WTC11 (cell line): ENCODE measurements around the gene NCKAP5. TPM values are rescaled to one million over a fixed set of nuclear protein-coding genes. Genes with fewer than 3 reads are reported as not detected.
"Not testable (repeated sequence)": the region's sequence is repeated elsewhere in the genome, so short reads cannot be mapped to it uniquely, and the experiment has no call there.

Experiments
- ATAC-seq: fragments of 200-7000 bp; cut with Tn5 transposase; 2 replicates; pipeline ENCODE4 v1.10.0; 2021; ENCODE audit warnings: mild to moderate bottlenecking, moderate library complexity
- CTCF ChIA-PET: fragments of 300-600 bp; sonication (Branson Sonifier 250); formaldehyde crosslinking; loops from one replicate; lab custom pipeline; 2021; ENCODE audit warnings: antibody characterized with exemption; lab: Charles Lee
- POLR2A ChIA-PET: fragments of 350-600 bp; sonication (Branson Sonifier 250); formaldehyde crosslinking; loops from one replicate; lab custom pipeline; 2021; ENCODE audit warnings: antibody characterized with exemption; lab: Charles Lee
- DNase-seq: peaks from one replicate; pipeline ENCODE4 v3.0.0; 2021; ENCODE audit warnings: low spot score
- H3K27ac Mint-ChIP-seq: 2 replicates; pipeline ENCODE4 v1.8.0; 2021; ENCODE audit warnings: mixed read lengths
- H3K27me3 Mint-ChIP-seq: 2 replicates; pipeline ENCODE4 v1.8.0; 2021; ENCODE audit warnings: low read depth, mild to moderate bottlenecking, moderate library complexity, mixed read lengths
- H3K36me3 Mint-ChIP-seq: 2 replicates; pipeline ENCODE4 v1.8.0; 2021; ENCODE audit warnings: mixed read lengths
- H3K4me1 Mint-ChIP-seq: 2 replicates; pipeline ENCODE4 v1.8.0; 2022; ENCODE audit warnings: mixed read lengths
- H3K4me3 Mint-ChIP-seq: 2 replicates; pipeline ENCODE4 v1.8.0; 2021; ENCODE audit warnings: mild to moderate bottlenecking, moderate library complexity, mixed read lengths
- H3K9me3 Mint-ChIP-seq: 2 replicates; pipeline ENCODE4 v1.8.0; 2021; ENCODE audit warnings: mixed read lengths
- ESRRA ChIP-seq: sonication (generic); formaldehyde crosslinking; IDR thresholded peaks from 2 replicates; pipeline ENCODE4 v1.8.1; 2022; ENCODE audit warnings: mild to moderate bottlenecking, missing genetic modification reagents, borderline replicate concordance
- FOXP1 ChIP-seq: sonication (generic); formaldehyde crosslinking; IDR thresholded peaks from 2 replicates; pipeline ENCODE4 v1.8.0; 2022; ENCODE audit warnings: missing genetic modification reagents, mild to moderate bottlenecking, moderate library complexity, borderline replicate concordance
- GABPB1 ChIP-seq: sonication (generic); formaldehyde crosslinking; IDR thresholded peaks from 2 replicates; pipeline ENCODE4 v1.8.1; 2023; ENCODE audit warnings: mild to moderate bottlenecking, missing genetic modification reagents
- NR1H2 ChIP-seq: sonication (generic); formaldehyde crosslinking; IDR thresholded peaks from 2 replicates; pipeline ENCODE4 v1.9.0; 2021; ENCODE audit warnings: mild to moderate bottlenecking, moderate library complexity, missing genetic modification reagents
- PRRX2 ChIP-seq: fragments of 250-450 bp; sonication (Bioruptor Pico); IDR thresholded peaks from 2 replicates; pipeline ENCODE4 v1.8.0; 2021; ENCODE audit warnings: mild to moderate bottlenecking
- SP1 ChIP-seq: sonication (generic); formaldehyde crosslinking; conservative IDR thresholded peaks from 2 replicates; pipeline ENCODE4 v1.8.1; 2022; ENCODE audit warnings: missing genetic modification reagents
- ZBTB21 ChIP-seq: sonication (generic); formaldehyde crosslinking; IDR thresholded peaks from 2 replicates; pipeline ENCODE4 v1.8.1; 2023; ENCODE audit warnings: mild to moderate bottlenecking, missing genetic modification reagents, borderline replicate concordance
- ZNF121 ChIP-seq: sonication (generic); formaldehyde crosslinking; IDR thresholded peaks from 2 replicates; pipeline ENCODE4 v1.8.0; 2023; ENCODE audit warnings: missing genetic modification reagents
- ZNF416 ChIP-seq: fragments of 250-450 bp; sonication (Bioruptor Pico); IDR thresholded peaks from 2 replicates; pipeline ENCODE4 v1.9.0; 2021; ENCODE audit warnings: mild to moderate bottlenecking, inconsistent platforms
- ZNF423 ChIP-seq: fragments of 250-450 bp; sonication (Bioruptor Pico); IDR thresholded peaks from 2 replicates; pipeline ENCODE4 v2.1.2; 2022; ENCODE audit warnings: mild to moderate bottlenecking, moderate library complexity
- total RNA-seq: library from RNA; stranded (reverse); gene quantifications from 3 replicates; pipeline ENCODE4 v1.2.3, GENCODE V29; 2021
- TF ChIP-seq, protein P1 (sequence below): sonication (generic); formaldehyde crosslinking; IDR thresholded peaks from 2 replicates; pipeline ENCODE4 v1.8.0; 2023; ENCODE audit warnings: mild to moderate bottlenecking, missing genetic modification reagents
- TF ChIP-seq, protein P2 (sequence below): sonication (generic); formaldehyde crosslinking; IDR thresholded peaks from 2 replicates; pipeline ENCODE4 v1.8.1; 2022; ENCODE audit warnings: low read depth, missing genetic modification reagents, borderline replicate concordance
- TF ChIP-seq, protein P3 (sequence below): sonication (generic); formaldehyde crosslinking; IDR thresholded peaks from 2 replicates; pipeline ENCODE4 v1.8.1; 2023; ENCODE audit warnings: mild to moderate bottlenecking, moderate library complexity, missing genetic modification reagents
- TF ChIP-seq, protein P4 (sequence below): sonication (generic); formaldehyde crosslinking; IDR thresholded peaks from 2 replicates; pipeline ENCODE4 v1.8.1; 2023; ENCODE audit warnings: mild to moderate bottlenecking, missing genetic modification reagents
- TF ChIP-seq, protein P5 (sequence below): sonication (generic); formaldehyde crosslinking; IDR thresholded peaks from 2 replicates; pipeline ENCODE4 v1.8.0; 2022; ENCODE audit warnings: missing genetic modification reagents

Gene NCKAP5
- total RNA-seq, 1 experiment from 2014 or later, result 0.55 TPM

DNA sequence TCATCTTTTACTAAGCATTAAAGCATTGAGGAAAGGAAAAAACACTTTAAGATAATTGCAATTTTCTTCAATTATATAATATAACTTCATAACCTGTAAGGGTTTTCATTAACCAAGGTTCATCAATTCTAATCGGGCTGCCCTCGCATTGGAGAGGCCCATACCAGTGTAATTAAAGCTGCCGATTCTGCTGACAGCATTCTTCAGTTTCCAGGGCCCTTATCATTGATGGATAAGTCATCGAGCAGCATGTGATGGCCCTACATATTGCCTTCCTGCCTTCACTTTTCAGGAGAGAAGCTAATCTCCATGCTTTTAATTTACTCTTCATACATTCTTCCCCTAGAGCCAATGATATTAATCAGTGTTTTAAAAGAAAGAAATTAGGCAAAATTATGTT lies 92.0 kb downstream of the NCKAP5 start:
- no peak overlapping the region for H3K27ac Mint-ChIP-seq

DNA sequence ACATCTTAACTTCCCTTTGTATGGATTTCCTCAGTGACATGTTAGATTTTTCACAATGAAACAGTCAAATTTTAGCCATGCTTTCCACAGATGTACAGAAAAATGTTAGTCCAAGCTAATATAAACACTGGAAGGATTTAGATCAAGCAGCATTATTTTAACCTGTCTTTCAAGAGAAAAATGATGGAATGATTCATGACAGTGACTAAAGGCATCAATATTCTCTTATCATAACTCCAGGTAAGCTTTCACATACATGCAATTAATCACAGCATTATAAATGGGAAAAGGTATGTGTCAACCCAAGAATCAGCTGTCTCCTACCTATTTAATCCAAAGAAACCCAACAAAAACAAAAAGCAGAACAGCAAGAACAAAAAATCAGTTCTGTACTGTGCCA lies 92.7 kb downstream of the NCKAP5 start:
- CTCF ChIA-PET, result no interaction called here

More for the DNA sequence above, 92.0 kb downstream of the NCKAP5 start:
- H3K4me1 Mint-ChIP-seq, result peaks cover 14% of the 10 kb centered on the region
- H3K27me3 Mint-ChIP-seq, result no peaks in the 10 kb centered on the region
- CTCF ChIA-PET, result no interaction called here
- POLR2A ChIA-PET, result no interaction called here
- H3K4me3 Mint-ChIP-seq, result no peak overlapping the region
- TF ChIP-seq ZNF121 (CRISPR knock-in tag) (no peak), PRRX2 (no peak), FOXP1 (CRISPR knock-in tag) (no peak), SP1 (CRISPR knock-in tag) (no peak), ZBTB21 (CRISPR knock-in tag) (no peak), GABPB1 (CRISPR knock-in tag) (no peak)
- TF ChIP-seq, protein P1, sequence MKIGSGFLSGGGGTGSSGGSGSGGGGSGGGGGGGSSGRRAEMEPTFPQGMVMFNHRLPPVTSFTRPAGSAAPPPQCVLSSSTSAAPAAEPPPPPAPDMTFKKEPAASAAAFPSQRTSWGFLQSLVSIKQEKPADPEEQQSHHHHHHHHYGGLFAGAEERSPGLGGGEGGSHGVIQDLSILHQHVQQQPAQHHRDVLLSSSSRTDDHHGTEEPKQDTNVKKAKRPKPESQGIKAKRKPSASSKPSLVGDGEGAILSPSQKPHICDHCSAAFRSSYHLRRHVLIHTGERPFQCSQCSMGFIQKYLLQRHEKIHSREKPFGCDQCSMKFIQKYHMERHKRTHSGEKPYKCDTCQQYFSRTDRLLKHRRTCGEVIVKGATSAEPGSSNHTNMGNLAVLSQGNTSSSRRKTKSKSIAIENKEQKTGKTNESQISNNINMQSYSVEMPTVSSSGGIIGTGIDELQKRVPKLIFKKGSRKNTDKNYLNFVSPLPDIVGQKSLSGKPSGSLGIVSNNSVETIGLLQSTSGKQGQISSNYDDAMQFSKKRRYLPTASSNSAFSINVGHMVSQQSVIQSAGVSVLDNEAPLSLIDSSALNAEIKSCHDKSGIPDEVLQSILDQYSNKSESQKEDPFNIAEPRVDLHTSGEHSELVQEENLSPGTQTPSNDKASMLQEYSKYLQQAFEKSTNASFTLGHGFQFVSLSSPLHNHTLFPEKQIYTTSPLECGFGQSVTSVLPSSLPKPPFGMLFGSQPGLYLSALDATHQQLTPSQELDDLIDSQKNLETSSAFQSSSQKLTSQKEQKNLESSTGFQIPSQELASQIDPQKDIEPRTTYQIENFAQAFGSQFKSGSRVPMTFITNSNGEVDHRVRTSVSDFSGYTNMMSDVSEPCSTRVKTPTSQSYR (CRISPR knock-in tag), result no peak
- TF ChIP-seq, protein P2, sequence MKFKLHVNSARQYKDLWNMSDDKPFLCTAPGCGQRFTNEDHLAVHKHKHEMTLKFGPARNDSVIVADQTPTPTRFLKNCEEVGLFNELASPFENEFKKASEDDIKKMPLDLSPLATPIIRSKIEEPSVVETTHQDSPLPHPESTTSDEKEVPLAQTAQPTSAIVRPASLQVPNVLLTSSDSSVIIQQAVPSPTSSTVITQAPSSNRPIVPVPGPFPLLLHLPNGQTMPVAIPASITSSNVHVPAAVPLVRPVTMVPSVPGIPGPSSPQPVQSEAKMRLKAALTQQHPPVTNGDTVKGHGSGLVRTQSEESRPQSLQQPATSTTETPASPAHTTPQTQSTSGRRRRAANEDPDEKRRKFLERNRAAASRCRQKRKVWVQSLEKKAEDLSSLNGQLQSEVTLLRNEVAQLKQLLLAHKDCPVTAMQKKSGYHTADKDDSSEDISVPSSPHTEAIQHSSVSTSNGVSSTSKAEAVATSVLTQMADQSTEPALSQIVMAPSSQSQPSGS, result no peak
- TF ChIP-seq, all 79 proteins: peak for 0
- no peak for DNase-seq
- no peak for ATAC-seq
- Mint-ChIP-seq H3K36me3 (no peaks in the 10 kb centered on the region), H3K9me3 (peaks cover 5% of the 10 kb centered on the region; the same call in 1 of the 2 replicates)

DNA sequence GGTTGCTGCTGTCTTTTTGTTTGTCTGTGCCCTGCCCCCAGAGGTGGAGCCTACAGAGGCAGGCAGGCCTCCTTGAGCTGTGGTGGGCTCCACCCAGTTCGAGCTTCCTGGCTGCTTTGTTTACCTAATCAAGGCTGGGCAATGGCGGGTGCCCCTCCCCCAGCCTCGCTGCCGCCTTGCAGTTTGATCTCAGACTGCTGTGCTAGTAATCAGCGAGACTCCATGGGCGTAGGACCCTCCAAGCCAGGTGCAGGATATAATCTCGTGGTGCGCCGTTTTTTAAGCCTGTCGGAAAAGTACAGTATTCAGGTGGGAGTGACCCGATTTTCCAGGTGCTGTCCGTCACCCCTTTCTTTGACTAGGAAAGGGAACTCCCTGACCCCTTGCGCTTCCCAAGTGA lies 97.8 kb downstream of the NCKAP5 start:
- H3K4me1 Mint-ChIP-seq, result peaks cover 24% of the 10 kb centered on the region
- POLR2A ChIA-PET, CTCF ChIA-PET, ATAC-seq, H3K27me3 Mint-ChIP-seq, H3K36me3 Mint-ChIP-seq, H3K9me3 Mint-ChIP-seq, H3K27ac Mint-ChIP-seq: not testable (repeated sequence)
- peak overlapping the region; percentile 53 for H3K4me3 Mint-ChIP-seq
- DNase-seq, result peak; percentile 32

More for the DNA sequence above, 92.7 kb downstream of the NCKAP5 start:
- Mint-ChIP-seq H3K4me3 (no peak overlapping the region), H3K9me3 (peaks cover 5% of the 10 kb centered on the region; the same call in 1 of the 2 replicates), H3K27ac (no peak overlapping the region), H3K36me3 (no peaks in the 10 kb centered on the region), H3K4me1 (peaks cover 21% of the 10 kb centered on the region), H3K27me3 (no peaks in the 10 kb centered on the region)
- no peak for TF ChIP-seq NR1H2 (CRISPR knock-in tag)
- TF ChIP-seq ZNF416 (CRISPR knock-in tag), result no peak
- TF ChIP-seq, protein P2, result no peak
- TF ChIP-seq ZBTB21 (CRISPR knock-in tag), result no peak
- TF ChIP-seq, protein P3, sequence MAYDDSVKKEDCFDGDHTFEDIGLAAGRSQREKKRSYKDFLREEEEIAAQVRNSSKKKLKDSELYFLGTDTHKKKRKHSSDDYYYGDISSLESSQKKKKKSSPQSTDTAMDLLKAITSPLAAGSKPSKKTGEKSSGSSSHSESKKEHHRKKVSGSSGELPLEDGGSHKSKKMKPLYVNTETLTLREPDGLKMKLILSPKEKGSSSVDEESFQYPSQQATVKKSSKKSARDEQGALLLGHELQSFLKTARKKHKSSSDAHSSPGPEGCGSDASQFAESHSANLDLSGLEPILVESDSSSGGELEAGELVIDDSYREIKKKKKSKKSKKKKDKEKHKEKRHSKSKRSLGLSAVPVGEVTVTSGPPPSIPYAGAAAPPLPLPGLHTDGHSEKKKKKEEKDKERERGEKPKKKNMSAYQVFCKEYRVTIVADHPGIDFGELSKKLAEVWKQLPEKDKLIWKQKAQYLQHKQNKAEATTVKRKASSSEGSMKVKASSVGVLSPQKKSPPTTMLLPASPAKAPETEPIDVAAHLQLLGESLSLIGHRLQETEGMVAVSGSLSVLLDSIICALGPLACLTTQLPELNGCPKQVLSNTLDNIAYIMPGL, result no peak
- no peak for TF ChIP-seq ESRRA
- TF ChIP-seq, protein P4, sequence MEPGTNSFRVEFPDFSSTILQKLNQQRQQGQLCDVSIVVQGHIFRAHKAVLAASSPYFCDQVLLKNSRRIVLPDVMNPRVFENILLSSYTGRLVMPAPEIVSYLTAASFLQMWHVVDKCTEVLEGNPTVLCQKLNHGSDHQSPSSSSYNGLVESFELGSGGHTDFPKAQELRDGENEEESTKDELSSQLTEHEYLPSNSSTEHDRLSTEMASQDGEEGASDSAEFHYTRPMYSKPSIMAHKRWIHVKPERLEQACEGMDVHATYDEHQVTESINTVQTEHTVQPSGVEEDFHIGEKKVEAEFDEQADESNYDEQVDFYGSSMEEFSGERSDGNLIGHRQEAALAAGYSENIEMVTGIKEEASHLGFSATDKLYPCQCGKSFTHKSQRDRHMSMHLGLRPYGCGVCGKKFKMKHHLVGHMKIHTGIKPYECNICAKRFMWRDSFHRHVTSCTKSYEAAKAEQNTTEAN (CRISPR knock-in tag), result no peak
- TF ChIP-seq, protein P5, sequence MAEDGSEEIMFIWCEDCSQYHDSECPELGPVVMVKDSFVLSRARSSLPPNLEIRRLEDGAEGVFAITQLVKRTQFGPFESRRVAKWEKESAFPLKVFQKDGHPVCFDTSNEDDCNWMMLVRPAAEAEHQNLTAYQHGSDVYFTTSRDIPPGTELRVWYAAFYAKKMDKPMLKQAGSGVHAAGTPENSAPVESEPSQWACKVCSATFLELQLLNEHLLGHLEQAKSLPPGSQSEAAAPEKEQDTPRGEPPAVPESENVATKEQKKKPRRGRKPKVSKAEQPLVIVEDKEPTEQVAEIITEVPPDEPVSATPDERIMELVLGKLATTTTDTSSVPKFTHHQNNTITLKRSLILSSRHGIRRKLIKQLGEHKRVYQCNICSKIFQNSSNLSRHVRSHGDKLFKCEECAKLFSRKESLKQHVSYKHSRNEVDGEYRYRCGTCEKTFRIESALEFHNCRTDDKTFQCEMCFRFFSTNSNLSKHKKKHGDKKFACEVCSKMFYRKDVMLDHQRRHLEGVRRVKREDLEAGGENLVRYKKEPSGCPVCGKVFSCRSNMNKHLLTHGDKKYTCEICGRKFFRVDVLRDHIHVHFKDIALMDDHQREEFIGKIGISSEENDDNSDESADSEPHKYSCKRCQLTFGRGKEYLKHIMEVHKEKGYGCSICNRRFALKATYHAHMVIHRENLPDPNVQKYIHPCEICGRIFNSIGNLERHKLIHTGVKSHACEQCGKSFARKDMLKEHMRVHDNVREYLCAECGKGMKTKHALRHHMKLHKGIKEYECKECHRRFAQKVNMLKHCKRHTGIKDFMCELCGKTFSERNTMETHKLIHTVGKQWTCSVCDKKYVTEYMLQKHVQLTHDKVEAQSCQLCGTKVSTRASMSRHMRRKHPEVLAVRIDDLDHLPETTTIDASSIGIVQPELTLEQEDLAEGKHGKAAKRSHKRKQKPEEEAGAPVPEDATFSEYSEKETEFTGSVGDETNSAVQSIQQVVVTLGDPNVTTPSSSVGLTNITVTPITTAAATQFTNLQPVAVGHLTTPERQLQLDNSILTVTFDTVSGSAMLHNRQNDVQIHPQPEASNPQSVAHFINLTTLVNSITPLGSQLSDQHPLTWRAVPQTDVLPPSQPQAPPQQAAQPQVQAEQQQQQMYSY (CRISPR knock-in tag), result no peak
- TF ChIP-seq ZNF423 (CRISPR knock-in tag), result no peak
- POLR2A ChIA-PET, result no interaction called here
- ATAC-seq, result no peak
- DNase-seq, result no peak
